HG02885 (cell line): ENCODE data around the gene EIPR1.
A peak's percentile ranks its signal among the peaks of the same experiment; 100 is the strongest.

Experiments used
- ATAC-seq: cut with Tn5 transposase; IDR thresholded peaks from one replicate; pipeline ENCODE4 v1.9.1; 2021; ENCODE audit warnings: mild to moderate bottlenecking; ENCODE audit not compliant: unreplicated experiment, poor library complexity

The EIPR1 gene

DNA sequence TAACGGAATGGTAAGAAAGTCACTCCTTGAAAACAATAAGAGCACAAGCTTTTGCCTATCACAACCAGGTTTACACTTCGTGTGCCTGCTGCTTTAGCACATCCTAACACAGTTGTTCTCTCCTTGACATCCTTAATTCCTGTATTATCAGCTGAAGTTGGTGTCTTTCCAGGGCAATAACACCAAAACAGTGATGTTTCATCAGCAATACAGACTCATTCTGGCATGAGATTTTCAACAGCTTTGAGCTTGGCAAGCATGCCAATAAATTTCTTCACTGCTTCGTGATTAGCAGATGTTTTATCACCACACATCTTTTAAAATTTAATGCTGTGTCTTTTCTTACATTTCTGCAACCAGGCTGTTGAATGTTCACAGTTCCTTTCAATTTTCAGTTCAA is 148.4 kb downstream of the EIPR1 start:
- ATAC-seq = no peak

DNA sequence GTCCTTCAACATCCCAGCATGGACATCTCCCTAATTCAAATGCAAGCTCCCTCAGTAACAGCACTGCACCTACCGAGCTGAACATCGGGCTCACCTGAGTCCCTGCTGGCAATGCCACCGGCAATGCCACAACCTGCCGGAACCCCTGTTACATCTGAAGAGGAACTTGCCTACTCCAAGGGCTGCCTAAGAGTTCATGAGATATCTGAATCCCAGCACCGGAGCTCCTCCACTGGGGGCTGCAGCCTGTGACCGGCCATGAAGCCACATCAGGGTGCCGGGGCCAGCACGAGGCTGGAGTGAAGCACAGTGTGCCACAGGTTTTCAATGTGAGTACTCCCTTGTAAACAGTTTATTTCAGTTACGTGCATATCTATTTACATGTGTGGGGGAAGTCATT is 152.9 kb downstream of the EIPR1 start:
- ATAC-seq = no peak

DNA sequence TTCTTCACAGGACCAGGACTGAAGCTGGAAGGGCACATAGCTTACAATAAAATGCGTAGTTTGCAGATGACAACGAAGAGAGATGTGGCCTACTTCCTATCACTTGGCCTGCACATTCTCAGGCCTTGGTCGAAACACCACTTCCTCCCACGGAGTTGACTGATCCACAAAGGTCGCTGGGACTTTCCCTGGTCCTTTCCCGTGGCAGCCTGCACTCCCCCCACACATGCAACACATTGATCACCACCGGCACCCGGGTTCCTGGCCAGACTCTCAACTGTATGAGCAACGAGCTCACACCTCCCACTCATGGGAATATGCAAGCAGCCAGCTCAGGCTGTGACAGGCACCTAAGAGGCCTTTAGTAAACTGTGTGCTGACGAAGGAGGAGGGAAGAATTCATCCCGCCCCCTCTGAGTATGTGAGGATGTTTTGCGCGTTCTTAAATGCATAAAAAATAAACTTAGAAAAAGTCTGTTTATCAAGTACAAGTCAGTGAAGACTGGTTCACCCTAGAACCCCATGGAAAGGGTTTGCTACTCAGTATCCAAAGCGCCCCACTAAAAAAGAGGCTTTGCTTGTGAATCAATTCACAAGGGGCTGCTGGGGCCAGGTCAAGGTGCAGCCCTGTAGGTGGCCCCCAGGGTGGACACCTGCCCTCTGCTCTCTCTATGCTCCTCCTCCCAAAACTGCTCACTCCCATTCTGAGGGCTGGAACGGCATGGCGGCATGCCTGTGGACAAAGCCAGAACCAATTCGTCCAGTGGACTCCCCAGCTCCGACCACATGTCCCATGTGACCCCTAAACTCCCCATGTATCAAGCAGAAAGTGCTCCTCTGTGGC is 154.3 kb downstream of the EIPR1 start:
- ATAC-seq = peak; percentile 97

DNA sequence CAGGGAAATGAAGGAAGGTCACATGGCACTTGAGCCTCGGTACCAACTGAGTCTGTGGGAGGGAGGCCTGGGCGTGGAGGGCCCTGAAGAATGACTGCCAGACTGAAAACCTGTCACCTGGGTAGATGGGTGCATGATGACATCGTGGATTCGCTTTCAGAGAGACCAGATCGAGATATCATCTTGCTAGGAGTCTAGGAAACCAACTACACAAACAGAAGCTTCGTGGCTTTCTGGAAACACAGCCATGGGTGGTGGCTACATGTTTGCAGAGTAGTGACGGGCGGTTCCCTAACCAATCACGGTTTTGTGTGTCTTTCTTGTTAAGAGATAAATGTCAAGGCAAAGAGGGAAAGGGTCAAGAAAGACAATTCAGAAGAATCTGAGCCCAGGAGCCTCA is 155.0 kb downstream of the EIPR1 start:
- peak; percentile 39 for ATAC-seq

GRCh38 chr2:3219536-3219935 is 158.1 kb downstream of the EIPR1 start:
- ATAC-seq = no peak

- ATAC-seq = no peak
These were observed 160.0 kb downstream of the EIPR1 start for GRCh38 chr2:3217646-3218045.

DNA sequence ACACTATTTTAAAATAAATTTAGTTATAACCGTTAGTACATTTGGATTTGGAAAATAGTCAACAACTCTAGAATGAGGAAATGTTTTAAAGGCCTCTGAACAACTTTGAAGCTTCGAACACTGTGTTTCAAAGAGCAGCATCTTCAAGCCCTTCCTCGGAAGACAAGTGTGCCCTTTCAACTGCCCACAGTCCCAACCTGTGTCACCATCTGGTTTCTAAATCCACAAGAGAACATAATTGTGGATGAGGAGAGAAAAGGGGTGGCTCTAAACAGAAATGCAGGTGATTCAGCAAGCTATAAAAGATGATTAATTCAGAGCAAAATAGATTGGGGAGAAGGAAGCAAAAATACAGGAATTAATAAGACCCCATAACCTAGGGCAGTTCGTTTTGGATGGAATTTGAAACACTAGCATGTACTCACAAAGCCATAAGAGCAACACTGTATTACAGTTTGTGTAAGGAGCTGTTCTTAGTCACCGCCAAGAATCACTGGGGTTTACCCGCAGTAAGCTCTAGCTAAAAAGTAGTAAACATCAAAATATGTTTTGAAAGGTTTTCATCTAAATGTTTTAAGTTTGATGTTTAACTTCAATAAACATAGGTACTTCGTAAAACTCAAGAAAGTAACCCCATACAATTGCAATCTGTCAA is 160.7 kb downstream of the EIPR1 start:
- no peak for ATAC-seq

GRCh38 chr2:3214806-3215404 is 162.7 kb downstream of the EIPR1 start:
- no peak for ATAC-seq

GRCh38 chr2:3214065-3214464 is 163.6 kb downstream of the EIPR1 start:
- ATAC-seq = no peak

GRCh38 chr2:3212984-3213383 is 164.6 kb downstream of the EIPR1 start:
- ATAC-seq = no peak

GRCh38 chr2:3212061-3212362 is 165.6 kb downstream of the EIPR1 start:
- ATAC-seq = no peak

- ATAC-seq = no peak
These were observed 166.2 kb downstream of the EIPR1 start for GRCh38 chr2:3211256-3212060.

DNA sequence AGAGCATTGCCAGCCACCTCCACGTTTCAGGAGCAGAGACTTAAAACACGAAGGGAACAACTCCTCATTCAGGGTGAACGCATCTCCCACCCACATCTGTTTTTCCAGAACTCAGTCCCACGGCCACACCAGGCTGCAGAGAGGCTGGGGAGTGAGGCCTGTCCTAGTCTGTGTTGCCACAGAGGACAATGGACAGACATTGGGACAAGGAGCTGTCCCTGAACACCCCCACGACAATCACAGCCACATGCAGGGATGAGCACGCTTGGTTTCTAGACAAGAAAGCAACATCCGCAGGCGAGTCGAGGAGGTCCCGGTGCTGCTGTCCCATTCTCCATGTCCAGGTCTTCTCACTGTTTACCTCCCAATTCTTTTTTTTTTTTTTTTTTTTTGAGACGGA is 167.4 kb downstream of the EIPR1 start:
- no peak for ATAC-seq

- ATAC-seq = no peak
These were observed 168.4 kb downstream of the EIPR1 start for GRCh38 chr2:3209258-3209657.

DNA sequence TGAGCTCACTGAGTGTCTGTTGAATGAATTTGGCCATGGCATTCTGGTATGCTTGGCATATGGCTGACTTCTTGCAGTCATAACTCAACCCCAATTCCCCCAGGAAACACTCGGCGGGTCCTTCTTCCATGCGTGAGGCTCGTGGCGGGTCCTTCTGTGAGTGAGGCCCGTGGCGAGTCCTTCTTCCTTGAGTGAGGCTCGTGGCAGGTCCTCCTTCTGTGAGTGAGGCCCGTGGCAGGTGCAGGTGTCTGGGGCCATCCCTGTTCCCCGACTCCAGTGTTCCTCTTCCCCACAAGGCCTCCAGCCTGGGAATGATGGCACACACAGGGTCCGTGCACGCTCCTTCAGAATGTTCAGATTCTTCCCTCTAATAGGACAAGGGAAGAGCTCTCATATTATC is 169.0 kb downstream of the EIPR1 start:
- no peak for ATAC-seq

- ATAC-seq = no peak
These were observed 169.4 kb downstream of the EIPR1 start for GRCh38 chr2:3208179-3208578.

GRCh38 chr2:3207091-3207491 is 170.5 kb downstream of the EIPR1 start:
- ATAC-seq = no peak

DNA sequence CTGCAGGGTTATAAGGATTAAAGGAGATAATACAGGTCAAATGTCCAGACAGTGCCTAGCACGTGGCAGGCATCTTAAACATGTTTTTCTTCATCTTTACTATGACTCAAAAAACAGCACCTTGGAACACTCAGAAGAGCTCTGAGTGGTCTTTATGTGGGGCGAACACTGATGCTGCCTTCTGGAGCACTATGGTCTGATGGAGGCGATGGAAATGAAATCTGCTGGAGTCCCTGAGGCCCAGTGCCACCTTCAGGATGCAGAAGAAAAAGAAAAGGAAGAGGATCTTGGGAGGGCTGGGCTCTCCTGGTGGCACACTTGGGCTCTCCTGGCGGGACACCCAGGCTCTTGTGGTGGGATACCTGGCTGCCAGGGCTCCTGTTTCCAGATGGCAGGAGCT is 171.8 kb downstream of the EIPR1 start:
- no peak for ATAC-seq

DNA sequence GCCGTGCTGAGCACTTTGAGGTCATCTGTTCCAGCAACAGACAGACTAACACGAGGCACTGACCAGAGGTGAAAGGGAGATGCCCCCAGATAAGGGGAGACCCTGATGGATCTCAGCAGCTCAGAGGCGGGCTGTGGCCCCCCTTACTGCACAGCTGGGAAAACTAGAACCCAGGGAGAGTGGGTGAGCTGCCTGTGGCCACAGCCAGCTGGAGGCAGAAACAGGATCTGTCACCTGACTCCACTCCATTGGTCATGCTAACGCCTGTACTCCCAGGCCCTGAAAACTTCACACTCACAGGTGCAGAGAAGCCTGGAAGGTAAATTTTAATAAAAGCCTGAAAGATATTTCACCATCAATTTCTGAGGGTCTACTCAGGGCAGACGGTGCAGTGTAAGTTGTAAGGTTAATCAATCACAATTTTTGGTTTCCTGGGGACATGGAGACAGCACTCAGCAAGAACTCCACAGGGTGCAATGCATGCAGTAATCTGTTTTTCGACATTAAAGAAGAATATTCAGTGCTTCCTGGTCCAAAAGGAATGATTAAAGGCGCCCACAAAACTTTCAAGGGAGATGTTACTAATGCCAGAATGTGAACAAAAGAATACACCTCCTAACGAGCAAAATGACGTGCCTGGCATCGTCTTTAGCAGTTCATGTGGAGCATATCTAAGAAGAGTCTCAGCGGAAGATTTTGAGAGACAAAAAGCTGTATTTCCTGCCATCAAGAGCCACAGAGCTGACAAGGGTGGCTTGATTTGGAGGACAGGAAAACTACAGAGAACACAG is 173.4 kb downstream of the EIPR1 start:
- no peak for ATAC-seq

DNA sequence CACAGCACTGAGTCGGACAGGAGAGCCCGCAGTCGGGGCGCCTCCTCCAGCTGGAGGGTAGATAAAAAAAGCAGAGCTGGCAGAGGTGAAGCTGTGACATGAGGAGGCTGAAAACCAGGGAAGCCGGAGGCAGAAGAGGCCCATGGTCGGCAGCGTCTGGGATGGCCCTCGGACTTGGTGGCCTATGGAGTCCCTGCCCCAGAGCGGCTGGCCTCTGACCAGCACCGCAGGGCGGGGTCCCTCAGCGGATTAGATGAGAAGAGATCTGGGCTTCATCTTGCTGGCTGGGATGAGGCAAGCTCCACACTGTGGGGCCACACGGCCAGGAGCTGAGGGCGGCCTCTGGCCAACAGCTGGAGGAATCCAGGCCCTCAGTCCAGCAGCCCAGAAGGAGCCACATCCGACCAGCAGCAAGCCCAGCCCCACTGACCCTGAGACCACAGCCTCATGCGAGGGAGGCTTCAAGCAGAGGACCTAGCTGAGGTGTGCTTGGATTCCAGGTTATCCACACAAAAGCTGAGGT is 174.1 kb downstream of the EIPR1 start:
- no peak for ATAC-seq
